Measurements from ENCODE around the gene FAT3. TPM values are rescaled to one million over a fixed set of nuclear protein-coding genes. Genes with fewer than 3 reads are reported as not detected.

The FAT3 gene
- total and polyA plus RNA-seq, 2 donors: 0.25 to 1.1 TPM

GRCh38 chr11:92251980-92252379, 27.4 kb downstream of the FAT3 start:
- H3K4me1 ChIP-seq (ENCODE audit: control insufficient read depth in 2 of 2, insufficient read depth in 2 of 2, low read length in 2 of 2): no peaks in the 10 kb centered on the region
- H3K36me3 ChIP-seq (ENCODE audit: control insufficient read depth in 2 of 2, insufficient read depth in 2 of 2, low read length in 1 of 2): no peaks in the 10 kb centered on the region
- no peak overlapping the region for H3K27ac ChIP-seq (ENCODE audit: low read depth in 1 of 2, low read length in 1 of 2)
- H3K4me3 ChIP-seq (ENCODE audit: low read length in 2 of 2): no peak overlapping the region
- no peaks in the 10 kb centered on the region for H3K27me3 ChIP-seq (ENCODE audit: control insufficient read depth in 2 of 2, insufficient read depth in 1 of 2, low read length in 1 of 2)
- 96% methylated on average over 1 of the region's 1 CpG for WGBS
- no peak for DNase-seq (ENCODE audit: low read depth in 6 of 9, low spot score in 9 of 9)
- no peaks in the 10 kb centered on the region for H3K9me3 ChIP-seq (ENCODE audit: control insufficient read depth in 2 of 2, insufficient read depth in 1 of 2, low read length in 1 of 2)

GRCh38 chr11:92253421-92253820, 28.8 kb downstream of the FAT3 start:
- Histone ChIP-seq H3K4me1 (ENCODE audit: control insufficient read depth in 2 of 2, insufficient read depth in 2 of 2, low read length in 2 of 2) (no peaks in the 10 kb centered on the region), H3K27me3 (ENCODE audit: control insufficient read depth in 2 of 2, insufficient read depth in 1 of 2, low read length in 1 of 2) (no peaks in the 10 kb centered on the region), H3K36me3 (ENCODE audit: control insufficient read depth in 2 of 2, insufficient read depth in 2 of 2, low read length in 1 of 2) (no peaks in the 10 kb centered on the region), H3K4me3 (ENCODE audit: low read length in 2 of 2) (no peak overlapping the region), H3K9me3 (ENCODE audit: control insufficient read depth in 2 of 2, insufficient read depth in 1 of 2, low read length in 1 of 2) (no peaks in the 10 kb centered on the region), H3K27ac (ENCODE audit: low read depth in 1 of 2, low read length in 1 of 2) (no peak overlapping the region)
- 87% methylated on average over 1 of the region's 1 CpG for WGBS
- no peak for DNase-seq (ENCODE audit: low read depth in 6 of 9, low spot score in 9 of 9)

GRCh38 chr11:92253945-92254344, 29.3 kb downstream of the FAT3 start:
- no peaks in the 10 kb centered on the region for H3K4me1 ChIP-seq (ENCODE audit: control insufficient read depth in 2 of 2, insufficient read depth in 2 of 2, low read length in 2 of 2)
- no peaks in the 10 kb centered on the region for H3K36me3 ChIP-seq (ENCODE audit: control insufficient read depth in 2 of 2, insufficient read depth in 2 of 2, low read length in 1 of 2)
- no peak overlapping the region for H3K4me3 ChIP-seq (ENCODE audit: low read length in 2 of 2)
- H3K27me3 ChIP-seq (ENCODE audit: control insufficient read depth in 2 of 2, insufficient read depth in 1 of 2, low read length in 1 of 2): no peaks in the 10 kb centered on the region
- no peak overlapping the region for H3K27ac ChIP-seq (ENCODE audit: low read depth in 1 of 2, low read length in 1 of 2)
- 86% methylated on average over 4 of the region's 4 CpGs for WGBS
- H3K9me3 ChIP-seq (ENCODE audit: control insufficient read depth in 2 of 2, insufficient read depth in 1 of 2, low read length in 1 of 2): no peaks in the 10 kb centered on the region
- DNase-seq (ENCODE audit: low read depth in 6 of 9, low spot score in 9 of 9): no peak

GRCh38 chr11:92257536-92257935, 32.9 kb downstream of the FAT3 start:
- Histone ChIP-seq H3K9me3 (ENCODE audit: control insufficient read depth in 2 of 2, insufficient read depth in 1 of 2, low read length in 1 of 2) (no peaks in the 10 kb centered on the region), H3K36me3 (ENCODE audit: control insufficient read depth in 2 of 2, insufficient read depth in 2 of 2, low read length in 1 of 2) (no peaks in the 10 kb centered on the region), H3K27me3 (ENCODE audit: control insufficient read depth in 2 of 2, insufficient read depth in 1 of 2, low read length in 1 of 2) (no peaks in the 10 kb centered on the region), H3K27ac (ENCODE audit: low read depth in 1 of 2, low read length in 1 of 2) (no peak overlapping the region), H3K4me3 (ENCODE audit: low read length in 2 of 2) (no peak overlapping the region), H3K4me1 (ENCODE audit: control insufficient read depth in 2 of 2, insufficient read depth in 2 of 2, low read length in 2 of 2) (no peaks in the 10 kb centered on the region)
- no peak for DNase-seq (ENCODE audit: low read depth in 6 of 9, low spot score in 9 of 9)
- WGBS: 95% methylated on average over 4 of the region's 4 CpGs

- 67% methylated on average over 4 of the region's 4 CpGs for WGBS
- H3K27me3 ChIP-seq (ENCODE audit: control insufficient read depth in 2 of 2, insufficient read depth in 1 of 2, low read length in 1 of 2): no peaks in the 10 kb centered on the region
- DNase-seq (ENCODE audit: low read depth in 6 of 9, low spot score in 9 of 9): peak in 2 of 9 donors; percentile 6 to 7
- no peaks in the 10 kb centered on the region for H3K36me3 ChIP-seq (ENCODE audit: control insufficient read depth in 2 of 2, insufficient read depth in 2 of 2, low read length in 1 of 2)
- no peaks in the 10 kb centered on the region for H3K4me1 ChIP-seq (ENCODE audit: control insufficient read depth in 2 of 2, insufficient read depth in 2 of 2, low read length in 2 of 2)
- no peak overlapping the region for H3K4me3 ChIP-seq (ENCODE audit: low read length in 2 of 2)
- H3K27ac ChIP-seq (ENCODE audit: low read depth in 1 of 2, low read length in 1 of 2): no peak overlapping the region
- no peaks in the 10 kb centered on the region for H3K9me3 ChIP-seq (ENCODE audit: control insufficient read depth in 2 of 2, insufficient read depth in 1 of 2, low read length in 1 of 2)
Observed at GRCh38 chr11:92259861-92260260, 35.2 kb downstream of the FAT3 start.

- no peaks in the 10 kb centered on the region for H3K9me3 ChIP-seq (ENCODE audit: control insufficient read depth in 2 of 2, insufficient read depth in 1 of 2, low read length in 1 of 2)
- H3K4me1 ChIP-seq (ENCODE audit: control insufficient read depth in 2 of 2, insufficient read depth in 2 of 2, low read length in 2 of 2): no peaks in the 10 kb centered on the region
- H3K27me3 ChIP-seq (ENCODE audit: control insufficient read depth in 2 of 2, insufficient read depth in 1 of 2, low read length in 1 of 2): no peaks in the 10 kb centered on the region
- no peak for DNase-seq (ENCODE audit: low read depth in 6 of 9, low spot score in 9 of 9)
- H3K4me3 ChIP-seq (ENCODE audit: low read length in 2 of 2): no peak overlapping the region
- H3K36me3 ChIP-seq (ENCODE audit: control insufficient read depth in 2 of 2, insufficient read depth in 2 of 2, low read length in 1 of 2): no peaks in the 10 kb centered on the region
- WGBS: 92% methylated on average over 2 of the region's 2 CpGs
- no peak overlapping the region for H3K27ac ChIP-seq (ENCODE audit: low read depth in 1 of 2, low read length in 1 of 2)
Observed at GRCh38 chr11:92264350-92264749, 39.7 kb downstream of the FAT3 start.

- H3K9me3 ChIP-seq (ENCODE audit: control insufficient read depth in 2 of 2, insufficient read depth in 1 of 2, low read length in 1 of 2): no peaks in the 10 kb centered on the region
- WGBS: 94% methylated on average over 4 of the region's 4 CpGs
- H3K27me3 ChIP-seq (ENCODE audit: control insufficient read depth in 2 of 2, insufficient read depth in 1 of 2, low read length in 1 of 2): no peaks in the 10 kb centered on the region
- H3K27ac ChIP-seq (ENCODE audit: low read depth in 1 of 2, low read length in 1 of 2): no peak overlapping the region
- no peaks in the 10 kb centered on the region for H3K4me1 ChIP-seq (ENCODE audit: control insufficient read depth in 2 of 2, insufficient read depth in 2 of 2, low read length in 2 of 2)
- H3K36me3 ChIP-seq (ENCODE audit: control insufficient read depth in 2 of 2, insufficient read depth in 2 of 2, low read length in 1 of 2): no peaks in the 10 kb centered on the region
- no peak overlapping the region for H3K4me3 ChIP-seq (ENCODE audit: low read length in 2 of 2)
- no peak for DNase-seq (ENCODE audit: low read depth in 6 of 9, low spot score in 9 of 9)
Observed at GRCh38 chr11:92266806-92267205, 42.2 kb downstream of the FAT3 start.

- Histone ChIP-seq H3K4me1 (ENCODE audit: control insufficient read depth in 2 of 2, insufficient read depth in 2 of 2, low read length in 2 of 2) (no peaks in the 10 kb centered on the region), H3K4me3 (ENCODE audit: low read length in 2 of 2) (no peak overlapping the region), H3K36me3 (ENCODE audit: control insufficient read depth in 2 of 2, insufficient read depth in 2 of 2, low read length in 1 of 2) (no peaks in the 10 kb centered on the region), H3K9me3 (ENCODE audit: control insufficient read depth in 2 of 2, insufficient read depth in 1 of 2, low read length in 1 of 2) (no peaks in the 10 kb centered on the region), H3K27ac (ENCODE audit: low read depth in 1 of 2, low read length in 1 of 2) (no peak overlapping the region), H3K27me3 (ENCODE audit: control insufficient read depth in 2 of 2, insufficient read depth in 1 of 2, low read length in 1 of 2) (no peaks in the 10 kb centered on the region)
- no peak for DNase-seq (ENCODE audit: low read depth in 6 of 9, low spot score in 9 of 9)
- 96% methylated on average over 2 of the region's 2 CpGs for WGBS
Observed at GRCh38 chr11:92267278-92267677, 42.7 kb downstream of the FAT3 start.

GRCh38 chr11:92267968-92268367, 43.4 kb downstream of the FAT3 start:
- H3K4me1 ChIP-seq (ENCODE audit: control insufficient read depth in 2 of 2, insufficient read depth in 2 of 2, low read length in 2 of 2): no peaks in the 10 kb centered on the region
- no peak for DNase-seq (ENCODE audit: low read depth in 6 of 9, low spot score in 9 of 9)
- no peak overlapping the region for H3K27ac ChIP-seq (ENCODE audit: low read depth in 1 of 2, low read length in 1 of 2)
- no peaks in the 10 kb centered on the region for H3K9me3 ChIP-seq (ENCODE audit: control insufficient read depth in 2 of 2, insufficient read depth in 1 of 2, low read length in 1 of 2)
- H3K36me3 ChIP-seq (ENCODE audit: control insufficient read depth in 2 of 2, insufficient read depth in 2 of 2, low read length in 1 of 2): no peaks in the 10 kb centered on the region
- no peaks in the 10 kb centered on the region for H3K27me3 ChIP-seq (ENCODE audit: control insufficient read depth in 2 of 2, insufficient read depth in 1 of 2, low read length in 1 of 2)
- H3K4me3 ChIP-seq (ENCODE audit: low read length in 2 of 2): no peak overlapping the region

GRCh38 chr11:92268546-92268945, 43.9 kb downstream of the FAT3 start:
- Histone ChIP-seq H3K9me3 (ENCODE audit: control insufficient read depth in 2 of 2, insufficient read depth in 1 of 2, low read length in 1 of 2) (no peaks in the 10 kb centered on the region), H3K4me1 (ENCODE audit: control insufficient read depth in 2 of 2, insufficient read depth in 2 of 2, low read length in 2 of 2) (no peaks in the 10 kb centered on the region), H3K4me3 (ENCODE audit: low read length in 2 of 2) (no peak overlapping the region), H3K27me3 (ENCODE audit: control insufficient read depth in 2 of 2, insufficient read depth in 1 of 2, low read length in 1 of 2) (no peaks in the 10 kb centered on the region), H3K27ac (ENCODE audit: low read depth in 1 of 2, low read length in 1 of 2) (no peak overlapping the region), H3K36me3 (ENCODE audit: control insufficient read depth in 2 of 2, insufficient read depth in 2 of 2, low read length in 1 of 2) (no peaks in the 10 kb centered on the region)
- DNase-seq (ENCODE audit: low read depth in 6 of 9, low spot score in 9 of 9): no peak
- 97% methylated on average over 1 of the region's 1 CpG for WGBS
